NB4 (cell line): ENCODE data around the gene ATXN3L.

Experiments used
- MAX ChIP-seq: IDR thresholded peaks from 2 replicates; pipeline ENCODE4 v1.6.1; 2011; ENCODE audit warnings: low read depth, low read length
- POLR2A ChIP-seq: IDR thresholded peaks from 2 replicates; pipeline ENCODE4 v1.6.1; 2011; ENCODE audit warnings: mild to moderate bottlenecking; ENCODE audit not compliant: insufficient read length; ENCODE audit errors: extremely low read depth
- TF ChIP-seq, protein P1 (sequence below): IDR thresholded peaks from one replicate; pipeline ENCODE4 v1.5.1; 2012; ENCODE audit warnings: low read depth, low read length

DNA sequence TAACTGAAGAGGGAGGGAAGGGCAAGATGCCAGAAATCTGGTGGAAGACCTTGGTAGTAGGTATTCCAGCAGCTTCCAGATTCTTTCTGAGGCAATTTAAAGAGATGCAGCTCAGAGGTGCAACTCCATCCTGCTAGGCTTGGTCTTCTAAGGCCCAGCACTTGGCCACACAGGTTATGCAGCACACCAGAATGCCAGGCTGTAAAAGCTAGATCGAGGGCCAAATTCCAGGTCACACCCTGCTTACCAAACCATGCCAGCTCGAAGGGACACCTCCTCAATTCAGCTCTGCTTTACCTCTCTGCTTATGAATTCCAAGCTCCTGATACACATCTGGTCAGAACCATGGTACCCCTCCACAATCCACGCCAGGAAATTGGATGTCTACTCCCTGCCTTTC is 19.8 kb upstream of the ATXN3L start:
- TF ChIP-seq, protein P1, sequence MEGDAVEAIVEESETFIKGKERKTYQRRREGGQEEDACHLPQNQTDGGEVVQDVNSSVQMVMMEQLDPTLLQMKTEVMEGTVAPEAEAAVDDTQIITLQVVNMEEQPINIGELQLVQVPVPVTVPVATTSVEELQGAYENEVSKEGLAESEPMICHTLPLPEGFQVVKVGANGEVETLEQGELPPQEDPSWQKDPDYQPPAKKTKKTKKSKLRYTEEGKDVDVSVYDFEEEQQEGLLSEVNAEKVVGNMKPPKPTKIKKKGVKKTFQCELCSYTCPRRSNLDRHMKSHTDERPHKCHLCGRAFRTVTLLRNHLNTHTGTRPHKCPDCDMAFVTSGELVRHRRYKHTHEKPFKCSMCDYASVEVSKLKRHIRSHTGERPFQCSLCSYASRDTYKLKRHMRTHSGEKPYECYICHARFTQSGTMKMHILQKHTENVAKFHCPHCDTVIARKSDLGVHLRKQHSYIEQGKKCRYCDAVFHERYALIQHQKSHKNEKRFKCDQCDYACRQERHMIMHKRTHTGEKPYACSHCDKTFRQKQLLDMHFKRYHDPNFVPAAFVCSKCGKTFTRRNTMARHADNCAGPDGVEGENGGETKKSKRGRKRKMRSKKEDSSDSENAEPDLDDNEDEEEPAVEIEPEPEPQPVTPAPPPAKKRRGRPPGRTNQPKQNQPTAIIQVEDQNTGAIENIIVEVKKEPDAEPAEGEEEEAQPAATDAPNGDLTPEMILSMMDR = no peak
- TF ChIP-seq POLR2A = no peak
- no peak for TF ChIP-seq MAX
